Liver (tissue), 9 donors: ENCODE measurements around the gene BCAP31. TPM values are rescaled to one million over a fixed set of nuclear protein-coding genes. Genes with fewer than 3 reads are reported as not detected.

Experiments
- DNase-seq: peaks from one replicate; pipeline ENCODE4 v3.0.0-alpha.2; 2017; ENCODE audit warnings: low spot score
- H3K27ac ChIP-seq, 2 donors: one replicate each; pipeline ENCODE4 v1.7.0; 2013; ENCODE audit warnings: inconsistent platforms in 2 of 2, low read length in 2 of 2, control low read depth in 1 of 2, low read depth in 1 of 2, mild to moderate bottlenecking in 1 of 2
- H3K27me3 ChIP-seq, 4 donors: one replicate each; pipeline versions ENCODE4 v1.6.1 to v1.7.0; 2013; ENCODE audit warnings: low read length in 3 of 4, inconsistent platforms in 1 of 4, mild to moderate bottlenecking in 1 of 4, moderate library complexity in 1 of 4; ENCODE audit not compliant: control insufficient read depth in 4 of 4, insufficient read depth in 4 of 4
- H3K36me3 ChIP-seq, 4 donors: one replicate each; pipeline versions ENCODE4 v1.6.1 to v1.7.0; 2013; ENCODE audit warnings: low read length in 3 of 4, mild to moderate bottlenecking in 3 of 4, low read depth in 1 of 4, moderate library complexity in 1 of 4; ENCODE audit not compliant: control insufficient read depth in 4 of 4, insufficient read depth in 3 of 4
- H3K4me1 ChIP-seq, 4 donors: one replicate each; pipeline versions ENCODE4 v1.6.1 to v1.7.0; 2013; ENCODE audit warnings: low read length in 3 of 4, mild to moderate bottlenecking in 3 of 4, moderate library complexity in 1 of 4; ENCODE audit not compliant: control insufficient read depth in 4 of 4, insufficient read depth in 4 of 4
- H3K4me3 ChIP-seq, 3 donors: one replicate each; pipeline versions ENCODE4 v1.6.1 to v1.7.0; 2013; ENCODE audit warnings: low read length in 3 of 3, control low read depth in 1 of 3, low read depth in 1 of 3, mild to moderate bottlenecking in 1 of 3
- H3K9ac ChIP-seq, 2 donors: one replicate each; pipeline ENCODE4 v1.7.0; 2013; ENCODE audit warnings: low read length in 2 of 2, mild to moderate bottlenecking in 2 of 2, moderate library complexity in 2 of 2, control low read depth in 1 of 2, low read depth in 1 of 2
- H3K9me3 ChIP-seq, 4 donors: one replicate each; pipeline versions ENCODE4 v1.6.1 to v1.7.0; 2013; ENCODE audit warnings: low read length in 3 of 4; ENCODE audit not compliant: control insufficient read depth in 4 of 4
- EGR1 ChIP-seq, 2 donors: IDR thresholded peaks; 2 replicates each; pipeline ENCODE4 v1.6.1; 2016 to 2018; ENCODE audit warnings: antibody characterized with exemption in 2 of 2, low read depth in 2 of 2
- FOXA1 ChIP-seq: IDR thresholded peaks from 2 replicates; pipeline ENCODE4 v1.6.1; 2016; ENCODE audit warnings: antibody characterized with exemption
- FOXA2 ChIP-seq: IDR thresholded peaks from 2 replicates; pipeline ENCODE4 v1.6.1; 2016; ENCODE audit warnings: antibody characterized with exemption
- GABPA ChIP-seq, 2 donors: IDR thresholded peaks in 1 of 2; conservative IDR thresholded peaks in 1 of 2; 2 replicates each; pipeline ENCODE4 v1.6.1; 2016; ENCODE audit warnings: antibody characterized with exemption in 2 of 2, mild to moderate bottlenecking in 1 of 2, moderate library complexity in 1 of 2
- HNF4A ChIP-seq, 2 donors: conservative IDR thresholded peaks; 2 replicates each; pipeline ENCODE4 v1.6.1; 2016; ENCODE audit warnings: antibody characterized with exemption in 2 of 2, mild to moderate bottlenecking in 2 of 2
- HNF4G ChIP-seq: IDR thresholded peaks from 2 replicates; pipeline ENCODE4 v1.6.1; 2016; ENCODE audit warnings: antibody characterized with exemption
- JUND ChIP-seq, 2 donors: IDR thresholded peaks; 2 replicates each; pipeline ENCODE4 v1.6.1; 2016; ENCODE audit warnings: antibody characterized with exemption in 2 of 2
- NR2F2 ChIP-seq: IDR thresholded peaks from 2 replicates; pipeline ENCODE4 v1.6.1; 2016; ENCODE audit warnings: antibody characterized with exemption
- RAD21 ChIP-seq, 2 donors: IDR thresholded peaks; 2 replicates each; pipeline ENCODE4 v1.6.1; 2016; ENCODE audit warnings: antibody characterized with exemption in 2 of 2, mild to moderate bottlenecking in 2 of 2
- RXRA ChIP-seq, 2 donors: IDR thresholded peaks; 2 replicates each; pipeline ENCODE4 v1.6.1; 2017 to 2018; ENCODE audit warnings: antibody characterized with exemption in 2 of 2, mild to moderate bottlenecking in 1 of 2
- SP1 ChIP-seq: IDR thresholded peaks from 2 replicates; pipeline ENCODE4 v1.6.1; 2018; ENCODE audit warnings: antibody characterized with exemption, mild to moderate bottlenecking
- TAF1 ChIP-seq: conservative IDR thresholded peaks from 2 replicates; pipeline ENCODE4 v1.6.1; 2016; ENCODE audit warnings: antibody characterized with exemption, mild to moderate bottlenecking
- YY1 ChIP-seq: IDR thresholded peaks from 2 replicates; pipeline ENCODE4 v1.6.1; 2016; ENCODE audit warnings: antibody characterized with exemption, mild to moderate bottlenecking
- WGBS: extraction: QIAGEN DNeasy Blood & Tissue Kit; methylation state at CpG from one replicate; pipeline ENCODE4 v1.1.7; 2013; 5-methylcytosine and 5-hydroxymethylcytosine counted together
- polyA plus RNA-seq, 2 donors: library from polyadenylated mRNA; stranded (reverse) in 1 of 2; unstranded in 1 of 2; fragments of 200-250 nt in 1 of 2; fragments of >200 nt in 1 of 2; fragmentation: Nextera tagmentation in 1 of 2; extraction: Ambion mirVana in 1 of 2; gene quantifications; one replicate each; pipeline versions ENCODE4 v1.2.1 to v1.2.3, GENCODE V29; 2013 to 2015
- total RNA-seq, 2 donors: library from RNA; depleted of rRNA; stranded (reverse); fragments of >200 nt; gene quantifications; one replicate each; pipeline ENCODE4 v1.2.3, GENCODE V29; 2014
- TF ChIP-seq, protein P1 (sequence below): fragments of 150-350 bp; IDR thresholded peaks from 2 replicates; pipeline ENCODE4 v1.5.1; 2017; ENCODE audit warnings: improper control_type of control experiment, low read depth, low read length; ENCODE audit not compliant: missing input control
- TF ChIP-seq, protein P2 (sequence below): IDR thresholded peaks from 2 replicates; pipeline ENCODE4 v1.6.1; 2016; ENCODE audit warnings: antibody characterized with exemption, mild to moderate bottlenecking
- TF ChIP-seq, protein P3 (sequence below): IDR thresholded peaks from 2 replicates; pipeline ENCODE4 v1.6.1; 2016; ENCODE audit warnings: antibody characterized with exemption
- donor health status: healthy.
- donor health status: healthy.
- donor health status: healthy.
- donor health status: healthy.
- donor health status: healthy.

The BCAP31 gene
- total and polyA plus RNA-seq, 4 donors: 64.6 to 158 (median 119) TPM

DNA sequence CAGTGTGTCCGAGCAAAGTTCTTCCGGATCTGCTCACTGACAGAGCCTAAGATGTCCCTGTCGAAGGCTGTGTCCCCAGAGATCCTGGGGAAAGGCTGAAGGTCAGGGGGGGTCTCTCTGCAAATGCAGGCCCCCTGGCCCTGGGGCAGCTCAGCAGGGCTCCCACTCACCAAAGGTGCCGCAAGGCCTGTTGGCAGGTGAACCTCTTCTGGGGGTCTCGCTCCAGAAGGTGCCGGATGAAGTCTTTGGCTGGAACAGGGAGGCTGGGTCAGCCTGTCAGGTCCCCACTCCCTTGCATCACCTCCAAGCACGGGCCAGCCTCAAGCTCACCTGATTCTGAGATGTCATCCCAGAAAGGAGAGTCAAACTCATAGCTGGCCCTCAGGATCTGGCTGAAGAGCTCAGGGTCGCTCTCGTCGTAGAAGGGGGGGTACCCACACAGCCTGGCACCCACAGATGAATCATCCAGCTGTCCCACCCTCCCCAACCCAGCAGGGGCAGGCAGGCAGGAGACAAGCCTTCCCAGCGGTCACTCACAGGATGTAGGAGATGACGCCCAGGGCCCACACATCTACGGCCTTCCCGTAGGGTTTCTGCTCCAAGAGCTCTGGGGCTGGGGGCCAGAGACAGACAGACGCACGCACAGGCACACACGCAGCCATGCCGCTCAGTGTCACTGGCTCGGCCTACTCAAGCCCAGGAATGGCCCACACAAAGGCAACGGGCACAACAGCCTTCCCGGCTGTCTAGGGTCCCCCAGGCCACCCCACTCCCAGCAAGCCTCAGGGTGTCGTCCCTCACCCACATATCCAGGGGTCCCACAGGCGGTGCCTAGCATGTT, 53.2 kb downstream of the BCAP31 start:
- Histone ChIP-seq H3K27ac (no peak overlapping the region), H3K4me1 (peaks cover 0 to 2% (median 1%) of the 10 kb centered on the region in 4 donors), H3K36me3 (no peaks in the 10 kb centered on the region), H3K27me3 (peaks cover 0 to 6% (median 0%) of the 10 kb centered on the region in 4 donors), H3K9ac (no peak overlapping the region), H3K4me3 (no peak overlapping the region), H3K9me3 (no peaks in the 10 kb centered on the region)
- 92% methylated on average over 23 of the region's 23 CpGs for WGBS
- TF ChIP-seq RXRA (IDR thresholded peaks at IDR 0.05) (no peak), YY1 (no peak), EGR1 (IDR thresholded peaks at IDR 0.05; ENCODE audit: low read depth in 2 of 2) (no peak), TAF1 (no peak), HNF4A (conservative IDR thresholded peaks at IDR 0.05) (no peak), SP1 (no peak), GABPA (IDR thresholded peaks at IDR 0.05 in 1 of 2, conservative IDR thresholded peaks at IDR 0.05 in 1 of 2) (no peak), RAD21 (IDR thresholded peaks at IDR 0.05) (no peak), FOXA1 (no peak), FOXA2 (no peak), NR2F2 (no peak)
- TF ChIP-seq, protein P1, sequence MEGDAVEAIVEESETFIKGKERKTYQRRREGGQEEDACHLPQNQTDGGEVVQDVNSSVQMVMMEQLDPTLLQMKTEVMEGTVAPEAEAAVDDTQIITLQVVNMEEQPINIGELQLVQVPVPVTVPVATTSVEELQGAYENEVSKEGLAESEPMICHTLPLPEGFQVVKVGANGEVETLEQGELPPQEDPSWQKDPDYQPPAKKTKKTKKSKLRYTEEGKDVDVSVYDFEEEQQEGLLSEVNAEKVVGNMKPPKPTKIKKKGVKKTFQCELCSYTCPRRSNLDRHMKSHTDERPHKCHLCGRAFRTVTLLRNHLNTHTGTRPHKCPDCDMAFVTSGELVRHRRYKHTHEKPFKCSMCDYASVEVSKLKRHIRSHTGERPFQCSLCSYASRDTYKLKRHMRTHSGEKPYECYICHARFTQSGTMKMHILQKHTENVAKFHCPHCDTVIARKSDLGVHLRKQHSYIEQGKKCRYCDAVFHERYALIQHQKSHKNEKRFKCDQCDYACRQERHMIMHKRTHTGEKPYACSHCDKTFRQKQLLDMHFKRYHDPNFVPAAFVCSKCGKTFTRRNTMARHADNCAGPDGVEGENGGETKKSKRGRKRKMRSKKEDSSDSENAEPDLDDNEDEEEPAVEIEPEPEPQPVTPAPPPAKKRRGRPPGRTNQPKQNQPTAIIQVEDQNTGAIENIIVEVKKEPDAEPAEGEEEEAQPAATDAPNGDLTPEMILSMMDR: no peak
- TF ChIP-seq, protein P2, sequence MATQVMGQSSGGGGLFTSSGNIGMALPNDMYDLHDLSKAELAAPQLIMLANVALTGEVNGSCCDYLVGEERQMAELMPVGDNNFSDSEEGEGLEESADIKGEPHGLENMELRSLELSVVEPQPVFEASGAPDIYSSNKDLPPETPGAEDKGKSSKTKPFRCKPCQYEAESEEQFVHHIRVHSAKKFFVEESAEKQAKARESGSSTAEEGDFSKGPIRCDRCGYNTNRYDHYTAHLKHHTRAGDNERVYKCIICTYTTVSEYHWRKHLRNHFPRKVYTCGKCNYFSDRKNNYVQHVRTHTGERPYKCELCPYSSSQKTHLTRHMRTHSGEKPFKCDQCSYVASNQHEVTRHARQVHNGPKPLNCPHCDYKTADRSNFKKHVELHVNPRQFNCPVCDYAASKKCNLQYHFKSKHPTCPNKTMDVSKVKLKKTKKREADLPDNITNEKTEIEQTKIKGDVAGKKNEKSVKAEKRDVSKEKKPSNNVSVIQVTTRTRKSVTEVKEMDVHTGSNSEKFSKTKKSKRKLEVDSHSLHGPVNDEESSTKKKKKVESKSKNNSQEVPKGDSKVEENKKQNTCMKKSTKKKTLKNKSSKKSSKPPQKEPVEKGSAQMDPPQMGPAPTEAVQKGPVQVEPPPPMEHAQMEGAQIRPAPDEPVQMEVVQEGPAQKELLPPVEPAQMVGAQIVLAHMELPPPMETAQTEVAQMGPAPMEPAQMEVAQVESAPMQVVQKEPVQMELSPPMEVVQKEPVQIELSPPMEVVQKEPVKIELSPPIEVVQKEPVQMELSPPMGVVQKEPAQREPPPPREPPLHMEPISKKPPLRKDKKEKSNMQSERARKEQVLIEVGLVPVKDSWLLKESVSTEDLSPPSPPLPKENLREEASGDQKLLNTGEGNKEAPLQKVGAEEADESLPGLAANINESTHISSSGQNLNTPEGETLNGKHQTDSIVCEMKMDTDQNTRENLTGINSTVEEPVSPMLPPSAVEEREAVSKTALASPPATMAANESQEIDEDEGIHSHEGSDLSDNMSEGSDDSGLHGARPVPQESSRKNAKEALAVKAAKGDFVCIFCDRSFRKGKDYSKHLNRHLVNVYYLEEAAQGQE: no peak
- TF ChIP-seq, protein P3, sequence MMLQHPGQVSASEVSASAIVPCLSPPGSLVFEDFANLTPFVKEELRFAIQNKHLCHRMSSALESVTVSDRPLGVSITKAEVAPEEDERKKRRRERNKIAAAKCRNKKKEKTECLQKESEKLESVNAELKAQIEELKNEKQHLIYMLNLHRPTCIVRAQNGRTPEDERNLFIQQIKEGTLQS: no peak
- no peak for DNase-seq

DNA sequence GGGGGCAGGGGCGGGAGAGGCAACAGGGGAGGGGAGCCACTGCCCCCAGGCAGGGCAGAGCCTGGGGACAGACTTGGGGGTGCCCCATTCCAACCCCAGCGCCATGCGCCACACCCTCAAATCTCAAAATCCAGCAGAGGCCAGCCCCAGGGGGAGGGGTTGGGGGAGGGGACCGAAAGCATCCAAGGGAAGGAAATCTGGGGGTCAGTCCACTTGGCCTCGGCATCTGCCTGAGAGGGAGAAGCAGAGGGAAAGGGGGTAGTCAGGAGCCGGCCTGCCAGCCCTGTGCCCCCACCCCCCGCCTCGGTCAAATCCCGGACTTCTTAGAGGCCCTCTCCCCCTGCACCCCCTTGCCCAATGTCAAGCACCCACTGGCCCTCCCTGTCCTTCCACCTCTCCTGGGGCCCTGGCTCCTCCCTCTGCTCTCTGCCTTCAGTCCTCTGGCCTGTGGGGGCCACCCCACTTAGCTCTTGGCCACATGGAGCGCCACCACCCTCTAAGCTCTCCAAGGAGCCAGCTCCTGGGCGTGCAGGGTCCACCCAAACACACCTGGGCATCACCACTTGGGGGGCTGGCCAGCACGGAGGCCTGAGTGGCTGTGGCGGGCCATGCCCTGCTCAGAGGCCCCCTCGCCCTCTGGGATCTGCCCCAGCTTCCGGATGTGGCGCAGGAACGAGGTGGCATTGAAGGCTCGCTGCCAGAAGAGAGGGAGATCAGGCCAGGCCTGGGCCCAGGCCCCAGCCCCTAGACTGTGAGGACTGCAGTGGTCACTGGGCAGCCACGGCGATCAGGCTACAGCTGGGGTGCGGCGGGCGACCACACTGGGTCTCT, 54.1 kb downstream of the BCAP31 start:
- H3K4me3 ChIP-seq: no peak overlapping the region
- H3K4me1 ChIP-seq: peaks cover 0 to 2% (median 1%) of the 10 kb centered on the region in 4 donors
- no peak overlapping the region for H3K27ac ChIP-seq
- 83% methylated on average over 23 of the region's 23 CpGs for WGBS
- H3K27me3 ChIP-seq: peaks cover 0 to 6% (median 0%) of the 10 kb centered on the region in 4 donors
- no peak for DNase-seq
- no peak overlapping the region for H3K9ac ChIP-seq
- no peaks in the 10 kb centered on the region for H3K36me3 ChIP-seq
- TF ChIP-seq YY1 (no peak), JUND (IDR thresholded peaks at IDR 0.05) (no peak), TAF1 (no peak), RXRA (IDR thresholded peaks at IDR 0.05) (no peak), SP1 (no peak), EGR1 (IDR thresholded peaks at IDR 0.05; ENCODE audit: low read depth in 2 of 2) (no peak), NR2F2 (no peak), HNF4G (no peak), GABPA (IDR thresholded peaks at IDR 0.05 in 1 of 2, conservative IDR thresholded peaks at IDR 0.05 in 1 of 2) (no peak), HNF4A (conservative IDR thresholded peaks at IDR 0.05) (no peak)
- TF ChIP-seq, protein P3: no peak
- TF ChIP-seq, protein P2: no peak
- no peaks in the 10 kb centered on the region for H3K9me3 ChIP-seq
